ENCODE results near the gene RPL37. TPM values are rescaled to one million over a fixed set of nuclear protein-coding genes. Genes with fewer than 3 reads are reported as not detected.
A peak's percentile ranks its signal among the peaks of the same experiment; 100 is the strongest.

Gene RPL37
- polyA plus RNA-seq, 1 of the 3 experiments (the other 2 are of a cell fraction), result 465 TPM

GRCh38 chr5:40834391-40834848, 602 bp downstream of the RPL37 start:
- H3K4me2 ChIP-seq, result peak overlapping the region; percentile 88
- H3K9ac ChIP-seq, result peak overlapping the region; percentile 99
- no peak for TF ChIP-seq GATA2 (CRISPR knock-in tag; IDR thresholded peaks at IDR 0.05)
- no peak for TF ChIP-seq FOXM1 (IDR thresholded peaks at IDR 0.05; ENCODE audit: low read depth)
- TF ChIP-seq, protein P1, sequence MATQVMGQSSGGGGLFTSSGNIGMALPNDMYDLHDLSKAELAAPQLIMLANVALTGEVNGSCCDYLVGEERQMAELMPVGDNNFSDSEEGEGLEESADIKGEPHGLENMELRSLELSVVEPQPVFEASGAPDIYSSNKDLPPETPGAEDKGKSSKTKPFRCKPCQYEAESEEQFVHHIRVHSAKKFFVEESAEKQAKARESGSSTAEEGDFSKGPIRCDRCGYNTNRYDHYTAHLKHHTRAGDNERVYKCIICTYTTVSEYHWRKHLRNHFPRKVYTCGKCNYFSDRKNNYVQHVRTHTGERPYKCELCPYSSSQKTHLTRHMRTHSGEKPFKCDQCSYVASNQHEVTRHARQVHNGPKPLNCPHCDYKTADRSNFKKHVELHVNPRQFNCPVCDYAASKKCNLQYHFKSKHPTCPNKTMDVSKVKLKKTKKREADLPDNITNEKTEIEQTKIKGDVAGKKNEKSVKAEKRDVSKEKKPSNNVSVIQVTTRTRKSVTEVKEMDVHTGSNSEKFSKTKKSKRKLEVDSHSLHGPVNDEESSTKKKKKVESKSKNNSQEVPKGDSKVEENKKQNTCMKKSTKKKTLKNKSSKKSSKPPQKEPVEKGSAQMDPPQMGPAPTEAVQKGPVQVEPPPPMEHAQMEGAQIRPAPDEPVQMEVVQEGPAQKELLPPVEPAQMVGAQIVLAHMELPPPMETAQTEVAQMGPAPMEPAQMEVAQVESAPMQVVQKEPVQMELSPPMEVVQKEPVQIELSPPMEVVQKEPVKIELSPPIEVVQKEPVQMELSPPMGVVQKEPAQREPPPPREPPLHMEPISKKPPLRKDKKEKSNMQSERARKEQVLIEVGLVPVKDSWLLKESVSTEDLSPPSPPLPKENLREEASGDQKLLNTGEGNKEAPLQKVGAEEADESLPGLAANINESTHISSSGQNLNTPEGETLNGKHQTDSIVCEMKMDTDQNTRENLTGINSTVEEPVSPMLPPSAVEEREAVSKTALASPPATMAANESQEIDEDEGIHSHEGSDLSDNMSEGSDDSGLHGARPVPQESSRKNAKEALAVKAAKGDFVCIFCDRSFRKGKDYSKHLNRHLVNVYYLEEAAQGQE (IDR thresholded peaks at IDR 0.05; ENCODE audit: low read depth, low read length), result no peak
- no peak for TF ChIP-seq CTCF (IDR thresholded peaks at IDR 0.05)
- peak overlapping the region; percentile 96 to 97 for H3K27ac ChIP-seq (ENCODE audit: low read depth in 2 of 2, low read length in 1 of 2)
- H2AFZ ChIP-seq (ENCODE audit: low read depth), result no peak overlapping the region
- H3K9me2 ChIP-seq, result no peaks in the 10 kb centered on the region
- H3K36me3 ChIP-seq (replicated peaks in 1 of 2; ENCODE audit: control insufficient read depth in 1 of 2, insufficient read depth in 2 of 2, low read length in 1 of 2), result peaks cover 44 to 48% of the 10 kb centered on the region in 2 experiments
- H3K4me1 ChIP-seq (ENCODE audit: control insufficient read depth in 1 of 2, insufficient read depth in 2 of 2, low read depth in 1 of 2, low read length in 1 of 2), result peaks cover 13 to 24% of the 10 kb centered on the region in 2 experiments; a peak in 3 of 4 replicates
- peak overlapping the region; percentile 81 to 87 for H3K4me3 ChIP-seq (ENCODE audit: low read depth in 2 of 2, low read length in 1 of 2)
- H3K79me2 ChIP-seq (ENCODE audit: insufficient read depth), result peaks cover 54% of the 10 kb centered on the region
- DNase-seq, result no peak
- H3K9me3 ChIP-seq, result no peaks in the 10 kb centered on the region
- CTCF ChIA-PET, result interaction anchor here (1.4 kb wide), 2 partner anchors 36 to 52 kb away, joined by 3 read pairs; partner anchors contain the start of gene PRKAA1
- H3K27me3 ChIP-seq (ENCODE audit: insufficient read depth), result no peaks in the 10 kb centered on the region
- POLR2A ChIA-PET, result interaction anchor here (1.0 to 3.4 kb wide), 4 partner anchors 10 to 37 kb away, joined by 3 to 23 read pairs (median 6); partner anchors contain the start of gene PRKAA1
- under 1% methylated on average over 21 of the region's 21 CpGs for WGBS (ENCODE audit: low lambda C conversion rate)
- peaks cover 47% of the 10 kb centered on the region for H4K20me1 ChIP-seq (ENCODE audit: insufficient read depth)
- peaks cover 43% of the 10 kb centered on the region for H3F3A ChIP-seq (replicated peaks; ENCODE audit: insufficient read depth)

DNA sequence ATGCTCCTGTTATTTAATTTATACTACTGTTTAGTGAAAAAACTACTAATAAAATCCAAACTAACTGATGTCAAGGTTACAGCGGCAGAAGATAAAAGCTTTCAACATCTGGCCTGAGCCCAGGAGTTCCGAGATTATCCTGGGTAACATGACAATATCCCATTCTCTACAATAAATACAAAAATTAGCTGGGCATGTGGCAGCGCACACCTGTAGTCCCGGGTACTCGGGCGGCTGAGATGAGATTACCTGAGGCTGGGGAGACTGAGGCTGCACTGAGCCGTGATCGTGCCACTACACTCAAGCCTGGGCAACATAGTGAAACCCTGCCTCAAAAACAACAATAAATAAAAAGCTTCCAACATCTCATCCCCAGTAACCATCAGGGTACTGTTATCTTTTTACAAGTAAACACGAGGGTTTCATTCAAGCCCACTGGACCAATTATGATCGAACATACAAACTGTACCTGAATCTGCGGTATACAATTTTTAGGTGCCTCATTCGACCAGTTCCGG, 1.3 kb downstream of the RPL37 start:
- H4K20me1 ChIP-seq (ENCODE audit: insufficient read depth), result peaks cover 53% of the 10 kb centered on the region
- H3K9me2 ChIP-seq, result no peaks in the 10 kb centered on the region
- peak overlapping the region; percentile 96 to 97; a peak in 3 of 4 replicates for H3K27ac ChIP-seq (ENCODE audit: low read depth in 2 of 2, low read length in 1 of 2)
- peaks cover 51 to 54% of the 10 kb centered on the region in 2 experiments for H3K36me3 ChIP-seq (replicated peaks in 1 of 2; ENCODE audit: control insufficient read depth in 1 of 2, insufficient read depth in 2 of 2, low read length in 1 of 2)
- H3K4me1 ChIP-seq (ENCODE audit: control insufficient read depth in 1 of 2, insufficient read depth in 2 of 2, low read depth in 1 of 2, low read length in 1 of 2), result peaks cover 13 to 24% of the 10 kb centered on the region in 2 experiments; a peak in 3 of 4 replicates
- TF ChIP-seq MEF2A (IDR thresholded peaks at IDR 0.05; ENCODE audit: borderline replicate concordance, low read depth) (no peak), YY1 (IDR thresholded peaks at IDR 0.05; ENCODE audit: low read depth) (no peak), FOXJ3 (CRISPR knock-in tag; IDR thresholded peaks at IDR 0.05) (no peak), CHD2 (IDR thresholded peaks at IDR 0.05; ENCODE audit: low read length, partially characterized antibody) (no peak), RFX5 (IDR thresholded peaks at IDR 0.05; ENCODE audit: low read length) (no peak)
- no peaks in the 10 kb centered on the region for H3K9me3 ChIP-seq
- peak overlapping the region; percentile 88 for H3K4me2 ChIP-seq
- POLR2A ChIA-PET, result interaction anchor here (1.7 to 3.4 kb wide), 2 partner anchors 31 to 35 kb away, joined by 3 to 23 read pairs; partner anchors contain the start of gene PRKAA1
- H3F3A ChIP-seq (replicated peaks; ENCODE audit: insufficient read depth), result peaks cover 50% of the 10 kb centered on the region
- CTCF ChIA-PET, result no interaction called here
- H3K27me3 ChIP-seq (ENCODE audit: insufficient read depth), result no peaks in the 10 kb centered on the region
- H2AFZ ChIP-seq (ENCODE audit: low read depth), result no peak overlapping the region
- 2% methylated on average over 13 of the region's 13 CpGs for WGBS (ENCODE audit: low lambda C conversion rate)
- no peak for DNase-seq
- peak overlapping the region; percentile 99 for H3K9ac ChIP-seq
- H3K4me3 ChIP-seq (ENCODE audit: low read depth in 2 of 2, low read length in 1 of 2), result peak overlapping the region; percentile 81 to 87
- H3K79me2 ChIP-seq (ENCODE audit: insufficient read depth), result peaks cover 56% of the 10 kb centered on the region

Measured in SK-N-SH (cell line).